Nucleus accumbens (tissue), 56 donors: Measurements from ENCODE around the gene PCARE.

ENCODE experiments used
- DNase-seq, 56 donors: peaks; one replicate each; lab custom pipeline; 2025; lab: John Stamatoyannopoulos, UW

PCARE gene

GRCh38 chr2:29012211-29012681 lies 62.1 kb downstream of the PCARE start:
- peak in 20 of 56 donors; percentile 6 to 46 (median 20) for DNase-seq
